WTC11 (cell line): Measurements from ENCODE around the gene CYTH3.

ENCODE experiments used
- CTCF ChIP-seq: fragments of 200-600 bp; IDR thresholded peaks from 2 replicates; pipeline ENCODE4 v1.8.0; 2022; ENCODE audit warnings: antibody characterized with exemption
- MXD4 ChIP-seq: fragments of 250-450 bp; sonication (Bioruptor Pico); IDR thresholded peaks from 2 replicates; pipeline ENCODE4 v1.8.0; 2021; ENCODE audit warnings: mild to moderate bottlenecking, moderate library complexity, borderline replicate concordance
- SOX15 ChIP-seq: fragments of 250-450 bp; sonication (Bioruptor Pico); IDR thresholded peaks from 2 replicates; pipeline ENCODE4 v1.9.0; 2021; ENCODE audit warnings: mild to moderate bottlenecking
- TEAD4 ChIP-seq: sonication (generic); formaldehyde crosslinking; IDR thresholded peaks from 2 replicates; pipeline ENCODE4 v1.8.0; 2022; ENCODE audit warnings: mild to moderate bottlenecking, missing genetic modification reagents
- ZSCAN18 ChIP-seq: fragments of 250-450 bp; sonication (Bioruptor Pico); IDR thresholded peaks from 2 replicates; pipeline ENCODE4 v2.1.2; 2022; ENCODE audit warnings: mild to moderate bottlenecking, moderate library complexity
- TF ChIP-seq, protein P1 (sequence below): sonication (generic); formaldehyde crosslinking; IDR thresholded peaks from 2 replicates; pipeline ENCODE4 v1.8.1; 2022; ENCODE audit warnings: low read depth, missing genetic modification reagents, borderline replicate concordance
- TF ChIP-seq, protein P2 (sequence below): sonication (generic); formaldehyde crosslinking; IDR thresholded peaks from 2 replicates; pipeline ENCODE4 v1.8.1; 2022; ENCODE audit warnings: mild to moderate bottlenecking, moderate library complexity, missing genetic modification reagents
- TF ChIP-seq, protein P3 (sequence below): sonication (generic); formaldehyde crosslinking; IDR thresholded peaks from 2 replicates; pipeline ENCODE4 v1.8.1; 2023; ENCODE audit warnings: mild to moderate bottlenecking, missing genetic modification reagents, moderate library complexity

GRCh38 chr7:6242561-6242960 is 29.9 kb downstream of the CYTH3 start:
- TF ChIP-seq MXD4 (CRISPR knock-in tag) (no peak), CTCF (no peak), ZSCAN18 (CRISPR knock-in tag) (no peak), SOX15 (CRISPR knock-in tag) (no peak), TEAD4 (CRISPR knock-in tag) (no peak)
- TF ChIP-seq, protein P1, sequence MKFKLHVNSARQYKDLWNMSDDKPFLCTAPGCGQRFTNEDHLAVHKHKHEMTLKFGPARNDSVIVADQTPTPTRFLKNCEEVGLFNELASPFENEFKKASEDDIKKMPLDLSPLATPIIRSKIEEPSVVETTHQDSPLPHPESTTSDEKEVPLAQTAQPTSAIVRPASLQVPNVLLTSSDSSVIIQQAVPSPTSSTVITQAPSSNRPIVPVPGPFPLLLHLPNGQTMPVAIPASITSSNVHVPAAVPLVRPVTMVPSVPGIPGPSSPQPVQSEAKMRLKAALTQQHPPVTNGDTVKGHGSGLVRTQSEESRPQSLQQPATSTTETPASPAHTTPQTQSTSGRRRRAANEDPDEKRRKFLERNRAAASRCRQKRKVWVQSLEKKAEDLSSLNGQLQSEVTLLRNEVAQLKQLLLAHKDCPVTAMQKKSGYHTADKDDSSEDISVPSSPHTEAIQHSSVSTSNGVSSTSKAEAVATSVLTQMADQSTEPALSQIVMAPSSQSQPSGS, result no peak
- TF ChIP-seq, protein P2, sequence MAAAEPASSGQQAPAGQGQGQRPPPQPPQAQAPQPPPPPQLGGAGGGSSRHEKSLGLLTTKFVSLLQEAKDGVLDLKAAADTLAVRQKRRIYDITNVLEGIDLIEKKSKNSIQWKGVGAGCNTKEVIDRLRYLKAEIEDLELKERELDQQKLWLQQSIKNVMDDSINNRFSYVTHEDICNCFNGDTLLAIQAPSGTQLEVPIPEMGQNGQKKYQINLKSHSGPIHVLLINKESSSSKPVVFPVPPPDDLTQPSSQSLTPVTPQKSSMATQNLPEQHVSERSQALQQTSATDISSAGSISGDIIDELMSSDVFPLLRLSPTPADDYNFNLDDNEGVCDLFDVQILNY (CRISPR knock-in tag), result no peak
- TF ChIP-seq, protein P3, sequence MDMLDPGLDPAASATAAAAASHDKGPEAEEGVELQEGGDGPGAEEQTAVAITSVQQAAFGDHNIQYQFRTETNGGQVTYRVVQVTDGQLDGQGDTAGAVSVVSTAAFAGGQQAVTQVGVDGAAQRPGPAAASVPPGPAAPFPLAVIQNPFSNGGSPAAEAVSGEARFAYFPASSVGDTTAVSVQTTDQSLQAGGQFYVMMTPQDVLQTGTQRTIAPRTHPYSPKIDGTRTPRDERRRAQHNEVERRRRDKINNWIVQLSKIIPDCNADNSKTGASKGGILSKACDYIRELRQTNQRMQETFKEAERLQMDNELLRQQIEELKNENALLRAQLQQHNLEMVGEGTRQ (CRISPR knock-in tag), result no peak
